GM19372 (cell line): Measurements from ENCODE around the gene MLYCD.
A peak's percentile ranks its signal among the peaks of the same experiment; 100 is the strongest.

ENCODE experiments used
- ATAC-seq: cut with Tn5 transposase; IDR thresholded peaks from one replicate; pipeline ENCODE4 v1.9.1; 2021; ENCODE audit warnings: mild to moderate bottlenecking, low read depth, moderate library complexity; ENCODE audit not compliant: unreplicated experiment

The MLYCD gene

GRCh38 chr16:83895942-83896341 is 3.0 kb upstream of the MLYCD start:
- no peak for ATAC-seq

DNA sequence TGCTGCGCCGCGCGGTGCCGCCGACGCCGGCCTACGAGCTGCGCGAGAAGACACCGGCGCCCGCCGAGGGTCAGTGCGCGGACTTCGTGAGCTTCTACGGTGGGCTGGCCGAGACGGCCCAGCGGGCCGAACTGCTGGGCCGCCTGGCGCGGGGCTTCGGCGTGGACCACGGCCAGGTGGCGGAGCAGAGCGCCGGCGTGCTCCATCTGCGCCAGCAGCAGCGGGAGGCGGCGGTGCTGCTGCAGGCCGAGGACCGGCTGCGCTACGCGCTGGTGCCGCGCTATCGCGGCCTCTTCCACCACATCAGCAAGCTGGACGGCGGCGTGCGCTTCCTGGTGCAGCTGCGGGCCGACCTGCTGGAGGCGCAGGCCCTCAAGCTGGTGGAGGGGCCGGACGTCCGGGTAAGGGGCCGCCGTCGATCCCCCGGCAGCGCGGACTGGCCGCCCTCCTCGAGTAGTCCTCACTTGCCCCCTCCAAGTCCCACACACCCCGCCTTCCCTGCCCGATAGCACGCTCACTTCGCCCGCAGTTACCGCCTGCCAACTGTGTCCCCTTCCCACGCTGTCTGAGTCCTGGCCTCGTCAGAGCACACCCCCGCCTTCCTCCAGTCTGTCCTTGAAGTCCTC is 470 bp downstream of the MLYCD start:
- ATAC-seq, result peak; percentile 60

- no peak for ATAC-seq
These were observed 1.1 kb downstream of the MLYCD start for GRCh38 chr16:83899978-83900377.

- no peak for ATAC-seq
These were observed 1.7 kb downstream of the MLYCD start for GRCh38 chr16:83900571-83900970.

GRCh38 chr16:83901101-83901500 is 2.2 kb downstream of the MLYCD start:
- ATAC-seq, result no peak

DNA sequence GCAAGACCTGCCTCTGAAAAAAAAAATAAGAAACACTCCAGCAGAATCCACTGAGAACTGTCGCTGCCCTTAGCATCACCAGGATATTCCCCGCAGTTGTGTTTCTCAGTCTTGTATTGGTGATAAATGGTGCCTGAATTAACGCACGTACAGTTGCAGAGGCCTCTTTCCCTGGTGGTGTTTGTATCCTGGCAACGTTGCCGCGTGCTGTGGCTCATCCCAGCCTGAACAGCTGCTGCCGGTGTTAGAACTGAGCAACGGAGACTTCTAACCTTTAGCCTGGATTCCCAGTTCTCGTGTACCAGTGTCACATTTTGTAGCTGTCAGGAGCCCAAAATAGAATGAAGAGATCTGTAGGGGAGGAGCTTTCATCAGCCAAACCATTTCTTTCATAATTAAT is 4.8 kb downstream of the MLYCD start:
- ATAC-seq, result no peak

- no peak for ATAC-seq
These were observed 7.8 kb downstream of the MLYCD start for GRCh38 chr16:83906683-83907082.

- ATAC-seq, result no peak
These were observed 8.2 kb downstream of the MLYCD start for GRCh38 chr16:83907111-83907510.

GRCh38 chr16:83907631-83908250 is 8.8 kb downstream of the MLYCD start:
- ATAC-seq, result no peak

GRCh38 chr16:83908798-83909197 is 9.9 kb downstream of the MLYCD start:
- ATAC-seq, result no peak

DNA sequence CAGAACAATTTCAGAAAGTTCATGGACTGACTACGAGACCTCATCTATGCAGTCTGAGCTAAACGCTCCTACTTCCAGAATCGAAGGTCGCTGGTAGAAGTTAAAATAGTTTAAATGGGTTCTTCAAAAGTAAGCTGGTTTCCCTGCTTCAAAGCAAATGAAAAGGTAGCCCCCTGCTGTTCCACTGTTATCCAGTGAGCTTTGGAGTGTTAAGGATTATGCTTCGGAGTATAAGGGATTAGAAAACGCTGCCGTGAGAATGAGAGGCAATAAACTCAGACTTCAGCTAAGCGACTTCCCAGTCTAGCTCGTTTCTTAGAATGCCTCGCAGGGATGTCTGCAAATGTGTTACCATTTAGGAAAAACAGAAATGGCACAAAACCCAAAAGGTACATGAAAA is 12.4 kb downstream of the MLYCD start:
- ATAC-seq, result no peak

GRCh38 chr16:83912519-83913244 is 13.8 kb downstream of the MLYCD start:
- no peak for ATAC-seq

DNA sequence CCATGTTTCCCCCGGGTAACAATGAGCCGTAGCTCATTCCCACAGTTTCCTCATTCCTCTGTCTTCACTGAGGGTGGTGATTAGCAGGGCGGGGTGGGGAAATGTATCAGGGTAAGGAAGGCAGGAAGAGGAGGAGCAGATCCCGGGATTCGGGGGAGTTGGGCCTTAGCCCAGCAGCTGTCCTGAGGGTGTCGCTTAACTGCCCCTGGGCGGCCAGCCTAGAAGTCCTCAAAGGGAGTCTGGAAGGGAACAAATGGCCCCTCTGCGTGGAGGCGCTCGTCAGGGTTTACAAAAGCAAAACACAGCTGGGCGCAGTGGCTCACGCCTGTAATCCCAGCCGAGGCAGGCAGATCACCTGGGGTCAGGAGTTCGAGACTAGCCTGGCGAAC is 14.3 kb downstream of the MLYCD start:
- no peak for ATAC-seq

DNA sequence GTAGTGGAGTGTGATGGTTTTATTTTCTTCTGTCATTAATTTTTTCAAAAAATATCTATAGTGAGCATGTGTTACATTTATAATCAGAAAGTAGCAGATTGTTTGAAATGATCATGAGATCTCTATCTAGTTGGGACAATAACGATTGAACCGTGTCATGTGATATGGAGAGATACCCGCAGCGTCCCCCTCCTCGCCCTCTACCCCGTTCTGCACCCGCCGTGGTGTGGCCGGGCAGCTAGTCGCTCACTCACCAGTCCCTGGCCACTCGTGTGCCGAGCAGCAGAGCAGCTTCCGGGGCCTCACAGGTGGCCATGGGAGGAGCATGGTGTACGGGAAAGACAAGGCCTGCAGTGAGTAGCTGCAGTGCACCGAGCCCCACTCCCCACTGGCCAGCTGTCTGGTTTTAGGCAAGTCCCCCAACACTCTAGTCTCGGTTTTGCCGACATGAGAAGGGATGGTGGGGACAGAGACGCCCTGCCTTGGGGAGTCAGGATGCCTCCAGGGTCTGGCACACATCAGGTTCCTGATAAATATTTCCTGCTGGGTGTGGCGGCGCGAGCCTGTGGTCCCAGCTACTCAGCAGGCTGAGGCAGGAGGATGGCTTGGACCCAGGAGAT is 15.3 kb downstream of the MLYCD start:
- ATAC-seq, result no peak

DNA sequence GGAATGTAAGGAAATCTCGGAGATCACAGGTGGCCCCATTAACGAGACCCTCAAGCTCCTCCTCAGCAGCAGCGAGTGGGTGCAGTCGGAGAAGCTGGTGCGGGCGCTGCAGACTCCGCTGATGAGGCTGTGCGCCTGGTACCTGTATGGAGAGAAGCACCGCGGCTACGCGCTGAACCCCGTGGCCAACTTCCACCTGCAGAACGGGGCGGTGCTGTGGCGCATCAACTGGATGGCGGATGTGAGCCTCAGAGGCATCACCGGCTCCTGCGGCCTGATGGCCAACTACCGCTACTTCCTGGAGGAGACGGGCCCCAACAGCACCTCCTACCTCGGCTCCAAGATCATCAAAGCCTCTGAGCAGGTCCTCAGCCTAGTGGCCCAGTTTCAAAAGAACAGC is 16.2 kb downstream of the MLYCD start:
- no peak for ATAC-seq

GRCh38 chr16:83915491-83915890 is 16.6 kb downstream of the MLYCD start:
- no peak for ATAC-seq

GRCh38 chr16:83917152-83918120 is 18.5 kb downstream of the MLYCD start:
- no peak for ATAC-seq

GRCh38 chr16:83920894-83921491 is 22.1 kb downstream of the MLYCD start:
- ATAC-seq, result no peak

DNA sequence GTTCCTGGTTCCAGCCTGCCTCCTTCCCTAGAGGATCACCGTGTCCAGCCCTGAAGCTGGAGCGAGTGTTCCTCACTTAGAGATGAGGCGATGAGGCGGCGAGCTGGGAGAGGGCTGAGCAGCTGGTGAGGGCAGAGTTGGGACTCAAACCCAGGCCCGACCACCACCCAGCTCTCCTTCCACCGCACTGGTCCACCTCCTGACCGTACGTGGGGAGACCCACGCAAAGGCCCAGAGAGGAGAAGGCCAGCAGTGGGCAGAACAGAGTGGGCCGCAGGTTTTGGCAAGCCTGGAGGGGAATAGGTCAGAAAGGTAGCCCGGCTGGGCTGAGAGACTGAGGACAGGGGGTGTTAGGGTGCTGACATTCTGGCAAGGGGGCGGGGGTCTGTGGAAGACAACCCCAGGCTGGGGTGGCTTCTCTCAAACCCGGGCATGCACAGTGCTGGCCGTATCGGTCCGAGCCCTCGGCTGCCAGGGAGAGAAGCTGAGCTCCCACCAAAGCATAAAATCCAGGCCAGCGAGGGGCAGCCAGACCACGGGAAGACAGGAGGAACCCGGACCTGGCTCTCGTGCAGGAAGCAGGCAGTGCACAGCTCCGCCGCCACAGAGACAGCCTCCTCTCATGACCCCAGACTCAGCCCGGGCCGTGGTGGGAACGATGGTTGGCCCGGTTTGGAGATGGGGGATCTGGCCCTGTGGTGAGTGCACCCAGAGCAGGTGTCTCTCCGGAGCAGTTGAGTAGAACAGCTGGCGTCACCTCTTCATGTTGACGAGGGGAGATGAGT is 24.9 kb downstream of the MLYCD start:
- ATAC-seq, result no peak
